HG03558 (cell line): ENCODE measurements around the gene LRRC14B.
"Not testable (repeated sequence)": the region's sequence is repeated elsewhere in the genome, so short reads cannot be mapped to it uniquely, and the experiment has no call there.

Source experiments
- ATAC-seq: cut with Tn5 transposase; IDR thresholded peaks from one replicate; pipeline ENCODE4 v1.9.1; 2021; ENCODE audit warnings: moderate number of reproducible peaks; ENCODE audit not compliant: unreplicated experiment; ENCODE audit errors: extremely low read depth

LRRC14B gene

DNA sequence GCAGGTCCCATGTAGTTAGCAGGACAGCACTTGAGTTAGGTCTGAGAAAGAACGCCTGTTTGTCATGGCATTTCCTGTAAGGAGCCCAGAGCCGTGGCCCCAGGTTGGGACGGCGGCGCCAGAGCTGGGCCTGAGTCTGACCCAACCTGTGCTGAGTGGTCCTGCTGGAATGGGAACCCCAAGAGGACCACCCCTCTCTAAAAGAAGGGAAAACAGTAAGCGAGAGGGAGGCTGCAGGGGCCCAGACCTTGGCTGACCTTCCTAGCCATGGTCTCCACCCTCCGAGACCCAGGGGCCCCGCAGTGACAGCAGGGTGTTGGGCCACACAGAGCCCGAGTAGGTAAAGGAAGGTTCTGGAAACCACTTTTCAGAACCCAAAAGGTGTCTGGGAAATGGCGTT lies 1.8 kb upstream of the LRRC14B start:
- ATAC-seq = no peak

DNA sequence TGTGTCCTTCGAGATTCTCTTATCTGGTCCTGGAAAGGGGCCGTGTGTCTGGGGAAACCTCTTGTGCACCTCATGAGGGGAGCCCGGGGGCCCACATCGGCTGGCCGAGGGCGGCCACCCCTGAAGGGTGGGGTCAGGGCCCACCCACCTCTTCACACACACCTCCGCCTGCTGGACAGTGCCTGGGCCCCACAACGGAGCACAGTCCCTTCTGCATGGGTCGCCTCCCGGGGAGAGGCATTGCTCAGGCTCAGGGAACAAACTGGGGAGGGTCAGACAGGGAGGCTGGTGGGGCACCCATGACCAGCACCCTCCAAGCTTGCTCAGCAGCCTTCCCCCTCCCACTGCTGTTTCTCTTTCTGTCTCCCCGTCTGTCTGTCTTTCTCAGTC lies 1.3 kb upstream of the LRRC14B start:
- ATAC-seq = no peak

DNA sequence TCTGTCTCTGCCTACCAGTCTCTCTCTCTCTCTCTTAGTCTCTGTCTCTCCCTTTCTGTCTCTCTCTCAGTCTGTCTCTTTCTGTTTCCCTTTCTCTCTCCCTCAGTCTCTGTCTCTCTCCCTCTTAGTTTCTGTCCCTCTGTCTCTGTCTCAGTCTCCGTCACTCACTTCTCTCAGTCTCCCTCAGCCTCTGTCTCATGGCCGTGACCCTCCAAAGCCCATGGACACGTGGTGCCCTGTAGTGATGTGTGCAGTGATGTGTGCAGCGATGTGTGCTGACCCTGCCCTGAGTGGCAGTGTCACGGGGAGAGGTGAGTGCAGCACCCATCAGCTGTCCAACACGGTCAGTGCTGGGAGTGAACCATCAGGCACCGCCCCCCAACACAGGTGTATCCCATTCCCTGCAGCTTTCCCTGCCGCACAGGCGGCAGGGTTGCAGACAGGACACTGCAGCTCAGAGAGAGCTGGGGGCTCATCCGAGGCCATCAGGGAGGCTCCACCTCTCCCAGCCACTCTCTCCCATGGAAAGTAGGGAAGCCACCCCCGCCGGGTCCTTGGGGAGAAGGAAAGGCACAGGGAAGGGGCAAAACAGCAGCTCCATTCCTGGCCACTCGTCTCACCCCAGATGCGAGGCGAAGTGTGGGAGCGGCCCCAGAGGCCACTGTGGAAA lies 794 bp upstream of the LRRC14B start:
- ATAC-seq = no peak

DNA sequence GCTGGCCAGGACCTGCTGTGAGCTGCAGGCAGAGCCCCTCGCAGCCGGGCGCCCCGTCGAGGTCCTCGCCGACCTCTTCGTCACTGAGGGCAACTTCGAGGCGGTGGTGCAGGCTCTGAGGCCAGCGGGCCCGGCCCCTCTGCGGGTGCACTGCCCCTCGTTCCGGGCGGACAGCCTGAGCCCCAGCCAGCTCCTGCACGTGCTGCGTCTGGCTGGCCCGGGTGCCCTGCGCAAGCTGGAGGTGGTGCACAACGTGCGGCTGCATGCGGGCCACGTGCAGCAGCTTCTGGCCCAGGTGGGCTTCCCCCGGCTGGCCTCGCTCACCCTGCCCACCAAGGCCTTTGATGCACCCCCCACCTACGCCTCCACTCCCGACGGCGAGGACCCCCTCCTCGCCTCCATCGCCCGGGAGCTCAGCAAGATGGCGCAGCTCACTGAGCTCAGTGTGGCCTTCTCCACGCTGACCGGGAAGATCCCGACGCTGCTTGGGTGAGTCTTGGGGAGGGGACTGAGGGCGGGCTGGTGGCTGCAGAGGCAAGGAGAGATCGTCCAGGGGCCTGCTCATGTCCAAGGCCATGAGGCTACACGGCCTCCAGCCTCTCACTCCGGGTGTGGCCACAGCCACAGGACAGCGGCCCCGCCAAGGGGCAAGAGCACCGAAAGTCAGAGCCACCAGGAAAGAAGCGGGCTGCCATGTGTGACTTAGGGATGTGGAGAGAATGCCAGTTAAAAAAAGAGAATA lies 825 bp downstream of the LRRC14B start:
- no peak for ATAC-seq

DNA sequence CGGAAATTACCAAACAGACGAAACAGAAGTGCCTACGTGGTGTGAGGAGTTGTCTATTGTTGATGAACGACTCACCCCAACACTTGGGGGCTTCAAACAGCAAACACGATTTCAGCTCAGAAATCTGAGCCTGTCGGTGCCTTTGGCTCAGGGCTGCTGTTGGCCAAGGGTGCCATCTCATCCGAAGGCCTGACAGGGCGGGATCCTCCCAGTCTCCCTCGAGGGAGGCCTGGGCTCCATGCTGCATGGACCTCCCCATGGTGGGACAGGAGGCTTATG lies 1.3 kb downstream of the LRRC14B start:
- ATAC-seq = no peak

DNA sequence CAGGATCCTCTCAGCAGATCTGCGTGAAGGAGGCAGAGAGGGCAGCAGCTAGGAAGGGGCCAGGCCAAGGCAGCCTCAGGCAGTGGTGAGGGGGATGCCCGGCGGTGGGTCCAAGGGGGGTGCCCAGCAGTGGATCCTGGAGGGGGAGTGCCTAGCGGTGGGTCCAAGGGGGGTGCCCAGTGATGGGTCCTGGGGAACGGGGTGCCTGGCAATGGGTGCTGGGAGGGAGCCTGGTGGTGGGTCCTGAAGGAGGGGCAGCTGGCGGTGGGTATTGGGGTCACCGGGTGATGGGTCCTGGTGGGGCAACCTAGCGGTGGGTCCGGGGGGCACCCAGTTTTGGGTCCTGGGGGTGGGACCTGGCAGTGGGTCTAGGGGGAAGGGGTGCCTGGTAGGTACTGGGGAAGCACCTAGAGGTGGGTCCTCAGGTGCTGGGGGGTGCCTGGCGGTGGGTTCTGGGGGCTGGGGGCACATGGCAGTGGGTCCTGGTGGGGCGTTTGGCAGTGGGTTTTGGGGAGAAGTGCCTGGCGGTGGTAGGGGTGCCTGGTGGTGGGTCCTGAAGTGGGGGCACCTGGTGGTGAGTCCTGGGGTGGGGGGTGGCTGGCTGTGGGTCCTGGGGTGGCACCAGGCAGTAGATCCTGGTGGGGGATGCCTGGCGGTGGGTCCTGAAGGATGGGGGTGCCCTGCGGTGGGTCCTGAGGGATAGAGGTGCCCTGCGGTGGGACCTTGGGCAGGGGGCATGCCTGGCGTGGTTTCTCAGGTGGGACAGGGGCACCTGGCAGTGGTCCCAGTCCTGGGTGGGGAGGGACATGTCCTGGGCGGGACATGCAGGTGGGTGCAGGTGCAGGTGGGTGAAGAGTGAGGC lies 1.9 kb downstream of the LRRC14B start:
- no peak for ATAC-seq

DNA sequence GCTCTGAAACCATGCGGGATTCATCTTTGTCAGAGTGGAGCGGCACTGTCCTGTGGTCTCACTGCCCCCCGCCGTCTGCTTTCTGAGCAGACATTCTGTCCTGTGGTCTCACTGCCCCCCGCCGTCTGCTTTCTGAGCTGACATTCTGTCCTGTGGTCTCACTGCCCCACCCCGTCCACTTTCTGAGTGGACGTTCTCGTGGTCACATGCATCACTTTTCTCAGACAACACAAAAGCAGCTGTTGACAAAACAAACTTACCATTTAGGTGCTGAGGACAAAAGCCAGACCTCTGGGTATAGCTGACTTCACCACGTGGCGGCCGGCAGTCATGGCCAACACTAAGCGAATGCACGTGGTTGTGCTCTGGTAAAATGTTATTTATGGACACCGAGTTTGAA lies 2.8 kb downstream of the LRRC14B start:
- ATAC-seq = no peak

DNA sequence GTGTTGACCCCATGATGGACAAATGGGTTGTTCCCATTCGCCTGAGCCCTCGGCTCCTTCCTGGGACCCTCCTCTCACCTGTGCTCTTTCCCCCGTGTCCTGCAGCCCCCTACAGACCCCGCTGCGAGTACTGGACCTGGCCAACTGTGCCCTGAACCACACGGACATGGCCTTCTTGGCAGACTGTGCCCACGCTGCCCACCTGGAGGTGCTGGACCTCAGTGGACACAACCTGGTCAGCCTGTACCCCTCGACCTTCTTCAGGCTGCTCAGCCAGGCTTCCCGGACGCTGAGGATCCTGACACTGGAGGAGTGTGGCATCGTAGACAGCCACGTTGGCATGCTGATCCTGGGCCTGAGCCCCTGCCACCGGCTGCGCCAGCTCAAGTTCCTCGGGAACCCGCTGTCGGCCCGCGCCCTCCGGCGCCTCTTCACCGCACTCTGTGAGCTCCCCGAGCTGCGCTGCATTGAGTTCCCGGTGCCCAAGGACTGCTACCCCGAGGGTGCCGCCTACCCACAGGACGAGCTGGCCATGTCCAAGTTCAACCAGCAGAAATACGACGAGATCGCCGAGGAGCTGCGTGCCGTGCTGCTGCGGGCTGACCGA lies 3.4 kb downstream of the LRRC14B start:
- no peak for ATAC-seq

DNA sequence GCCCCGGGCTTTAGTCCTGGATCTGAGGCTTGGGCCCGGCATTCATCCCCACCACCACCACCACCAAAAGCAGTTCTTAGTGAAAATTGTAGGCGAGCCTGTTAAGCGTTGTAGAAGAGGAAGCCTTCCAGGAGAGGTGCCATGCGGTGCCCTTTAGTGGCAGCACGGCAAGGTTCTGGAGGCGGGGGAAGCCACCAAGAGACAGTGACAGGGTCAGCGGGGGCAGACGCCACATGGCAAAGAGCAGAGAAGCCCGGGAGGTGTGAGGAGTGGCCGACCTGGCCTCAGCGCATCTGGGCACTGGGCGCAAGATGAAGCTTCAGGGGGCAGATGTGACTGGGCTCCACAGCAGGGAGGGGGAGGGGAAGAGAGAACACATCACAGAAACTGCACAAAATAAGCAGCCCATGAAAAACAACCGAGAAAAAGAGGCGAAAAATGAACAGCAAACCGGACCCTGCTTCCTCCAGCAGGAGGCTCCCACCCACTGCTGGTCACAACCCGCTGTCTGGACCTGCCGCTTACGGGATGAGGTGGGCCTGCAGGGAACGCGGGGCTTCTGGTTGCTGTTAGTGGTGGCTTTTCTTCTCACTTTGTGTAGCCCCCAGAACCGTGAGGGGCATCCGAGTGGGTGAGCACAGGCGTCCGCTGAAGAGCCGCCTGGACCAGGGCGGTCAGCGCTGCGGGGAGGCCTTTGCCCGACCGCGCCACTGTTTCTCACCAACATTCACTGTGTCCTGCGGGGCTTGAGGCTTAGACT lies 4.3 kb downstream of the LRRC14B start:
- no peak for ATAC-seq

DNA sequence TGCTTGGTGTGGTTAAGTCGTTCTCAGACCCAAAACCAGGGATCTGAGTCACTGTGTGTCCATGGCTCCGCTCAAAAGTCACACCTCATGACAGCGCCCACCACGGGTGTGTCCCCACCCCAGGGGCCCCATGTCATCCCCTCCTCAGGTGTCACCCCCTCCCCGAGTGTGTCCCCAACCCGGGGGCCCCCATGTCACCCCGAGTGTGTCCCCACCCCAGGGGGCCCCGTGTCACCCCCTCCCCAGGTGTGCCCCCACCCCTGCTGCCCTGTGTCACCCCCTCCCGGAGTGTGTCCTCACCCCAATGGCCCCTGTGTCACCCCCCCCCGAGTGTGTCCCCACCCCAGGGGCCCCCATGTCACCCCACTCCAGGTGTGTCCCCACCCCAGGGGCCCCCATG lies 5.1 kb downstream of the LRRC14B start:
- no peak for ATAC-seq

DNA sequence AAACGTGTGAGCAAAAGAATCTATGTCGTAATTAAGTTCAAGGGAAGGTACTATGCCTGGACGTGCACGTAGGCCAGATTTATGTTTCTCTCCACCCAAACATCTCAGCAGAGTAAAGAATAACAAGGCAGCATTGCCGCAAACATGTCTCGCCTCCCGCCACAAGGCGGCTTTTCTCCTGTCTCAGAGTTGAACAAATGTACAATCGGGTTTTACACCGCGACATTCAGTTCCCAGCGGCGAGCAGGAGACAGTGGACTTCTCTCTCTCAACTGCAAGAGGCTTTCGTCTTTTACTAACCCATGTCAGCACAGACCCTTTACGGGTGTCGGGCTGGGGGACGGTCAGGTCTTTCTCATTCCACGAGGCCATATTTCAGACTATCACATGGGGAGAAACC lies 5.7 kb downstream of the LRRC14B start:
- not testable (repeated sequence) for ATAC-seq

DNA sequence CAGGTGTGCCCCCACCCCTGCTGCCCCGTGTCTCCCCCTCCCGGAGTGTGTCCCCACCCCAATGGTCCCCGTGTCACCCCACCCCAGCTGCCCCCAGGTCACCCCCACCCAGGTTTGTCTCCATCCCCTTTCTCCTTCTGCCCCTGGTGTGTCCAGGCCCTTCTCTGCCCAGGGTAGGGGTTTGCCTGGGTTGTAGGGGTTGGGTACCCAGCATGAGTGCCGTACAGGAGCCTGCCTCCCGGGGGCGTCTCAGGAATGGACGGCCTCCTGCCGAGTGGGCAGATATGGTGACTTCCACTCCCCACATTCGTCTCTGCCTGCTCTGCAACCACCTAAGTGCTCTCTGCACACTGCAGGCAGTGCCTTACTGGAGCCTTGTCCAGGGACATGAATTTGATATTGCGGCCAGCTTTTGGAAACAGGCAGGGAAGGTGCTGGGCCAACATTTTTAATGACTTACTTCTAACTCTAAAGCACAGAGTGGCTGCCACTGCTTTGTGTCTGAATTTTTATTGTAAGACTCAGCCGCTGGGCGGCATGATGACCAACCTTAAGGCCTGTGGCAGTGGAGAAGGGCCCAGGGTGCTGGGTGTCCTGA lies 6.7 kb downstream of the LRRC14B start:
- no peak for ATAC-seq

DNA sequence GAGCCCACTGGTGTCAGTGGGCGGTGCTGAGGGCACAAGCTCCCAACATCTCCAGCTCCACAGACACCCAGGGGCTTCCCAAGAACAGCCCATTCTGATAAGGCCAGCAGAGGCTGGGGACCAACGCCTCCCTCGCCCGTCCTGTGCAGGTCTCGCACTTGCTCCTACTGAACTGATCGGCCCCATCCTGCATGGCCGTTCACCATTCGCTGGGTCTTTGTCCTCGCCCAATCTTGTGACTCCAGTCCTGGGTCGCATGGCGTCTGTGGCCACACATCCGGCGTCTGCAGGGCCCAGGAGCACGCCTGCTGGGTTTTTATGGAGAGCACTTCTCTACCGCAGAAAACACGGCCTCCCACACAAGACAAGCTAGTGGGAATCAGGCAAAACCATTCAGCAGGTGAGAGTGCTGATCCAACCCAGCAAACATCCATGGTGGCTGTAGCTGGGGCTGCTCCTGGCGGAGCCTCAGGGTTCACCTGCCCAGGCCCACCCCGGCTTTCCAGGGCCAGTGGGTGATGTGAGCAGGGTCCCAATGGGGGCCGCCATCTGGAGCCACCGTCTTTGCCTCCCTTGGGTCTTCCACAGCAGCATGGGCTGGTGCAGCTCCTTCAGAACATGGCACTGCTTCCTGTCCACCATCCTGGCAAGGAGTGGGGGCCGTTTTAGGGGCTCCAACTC lies 7.4 kb downstream of the LRRC14B start:
- ATAC-seq = no peak

DNA sequence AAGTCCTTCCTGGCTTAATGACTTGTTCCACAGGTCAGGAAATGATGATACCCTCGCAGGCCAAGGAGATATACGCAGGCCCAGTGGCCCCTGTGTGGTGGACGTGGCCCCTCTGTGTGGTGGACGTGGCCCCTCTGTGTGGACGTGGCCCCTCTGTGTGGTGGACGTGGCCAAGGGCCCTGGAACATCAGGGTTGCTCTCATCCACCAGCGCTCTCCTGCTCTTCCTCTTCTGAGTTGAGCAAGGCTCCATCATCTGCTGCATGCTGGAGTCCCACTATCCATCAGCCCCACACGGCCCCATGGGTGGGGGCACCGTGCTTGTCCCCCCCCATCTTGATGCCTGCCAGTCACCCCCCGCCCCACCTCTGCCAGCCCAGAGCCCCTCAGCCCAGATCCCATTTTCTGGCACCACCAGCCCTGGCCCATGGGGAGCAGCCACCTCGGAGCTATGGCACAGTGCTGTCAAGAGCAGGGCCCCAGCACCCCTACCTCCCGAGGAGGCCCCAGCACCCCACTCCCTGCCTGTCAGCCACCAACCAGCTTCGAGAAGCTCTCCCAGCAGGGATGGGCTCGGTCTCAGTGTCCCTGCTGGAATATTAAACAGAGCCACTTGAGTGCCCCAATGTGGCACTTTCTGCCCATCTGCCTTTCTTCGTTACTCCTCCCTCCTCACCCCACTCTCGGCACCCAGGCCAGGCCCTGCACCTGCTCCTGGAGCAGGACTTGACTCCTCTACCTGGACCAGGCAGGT lies 8.1 kb downstream of the LRRC14B start:
- ATAC-seq = no peak

DNA sequence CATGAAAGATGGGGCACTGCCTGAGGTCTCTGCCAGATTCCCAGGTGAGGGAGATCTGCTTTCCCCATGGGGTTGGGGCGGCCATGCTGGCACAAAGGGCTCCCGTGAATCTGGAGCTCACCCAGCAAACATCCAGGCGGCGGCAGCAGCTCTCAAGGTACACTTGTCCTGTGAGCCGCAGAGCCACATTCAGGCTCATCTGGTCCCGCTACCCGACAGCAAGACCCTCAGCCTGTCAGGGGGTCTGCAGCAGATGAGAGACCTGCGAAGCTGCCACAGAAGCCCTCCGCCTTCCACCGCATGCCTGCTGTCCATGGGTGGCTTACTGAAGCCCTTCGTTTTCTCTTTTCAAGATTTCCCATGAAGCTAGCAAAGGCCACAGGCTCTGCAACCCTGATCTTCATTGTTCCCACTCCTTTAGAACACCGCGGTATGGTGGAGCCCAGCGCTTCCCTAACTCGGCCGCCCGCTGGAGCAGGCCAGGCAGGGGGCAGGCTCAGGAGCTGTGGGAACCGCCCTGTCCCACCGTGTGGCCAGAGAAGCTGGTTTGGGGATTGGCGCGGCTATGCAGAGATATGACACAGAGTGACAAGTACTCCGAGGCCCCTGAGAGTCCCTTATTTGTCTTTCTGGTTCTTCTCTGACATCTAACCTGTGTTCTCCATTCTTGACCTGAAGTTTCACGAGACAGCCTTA lies 8.8 kb downstream of the LRRC14B start:
- no peak for ATAC-seq

DNA sequence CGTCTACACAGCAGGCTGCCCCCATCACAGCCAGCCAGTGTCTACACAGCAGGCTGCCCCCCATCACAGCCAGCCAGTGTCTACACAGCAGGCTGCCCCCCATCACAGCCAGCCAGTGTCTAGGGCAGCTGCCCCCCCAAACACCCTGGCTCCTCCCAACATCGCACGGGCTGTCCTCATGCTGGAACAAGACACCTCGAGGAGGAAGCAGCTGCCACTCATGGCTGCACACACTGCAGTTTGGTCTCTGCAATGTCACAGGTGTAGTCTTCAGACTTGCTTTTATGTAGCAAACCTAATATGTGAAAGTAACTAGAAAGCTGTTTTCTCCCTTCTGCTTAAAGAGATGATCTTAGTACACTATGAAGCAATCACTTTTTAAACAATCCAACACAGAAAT lies 9.7 kb downstream of the LRRC14B start:
- ATAC-seq = no peak

DNA sequence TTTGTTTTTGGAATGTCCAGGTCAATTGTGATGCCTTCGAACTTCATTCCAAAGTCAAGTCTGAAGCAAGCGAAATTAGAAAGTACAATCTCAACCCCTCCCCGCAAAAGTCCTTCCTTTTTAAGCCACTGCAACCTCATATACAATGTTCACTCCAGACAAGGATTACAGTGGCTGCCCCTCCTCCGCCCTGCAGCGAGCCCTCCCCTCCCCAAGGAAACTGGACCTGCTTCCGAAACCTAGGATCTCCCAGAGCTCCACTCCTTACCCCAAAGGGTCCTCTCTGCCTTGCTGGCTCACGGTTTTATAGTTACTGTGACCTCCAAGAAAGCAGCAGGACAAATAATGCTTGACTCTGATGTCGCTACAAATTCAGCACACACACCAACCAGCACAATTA lies 10.4 kb downstream of the LRRC14B start:
- no peak for ATAC-seq

DNA sequence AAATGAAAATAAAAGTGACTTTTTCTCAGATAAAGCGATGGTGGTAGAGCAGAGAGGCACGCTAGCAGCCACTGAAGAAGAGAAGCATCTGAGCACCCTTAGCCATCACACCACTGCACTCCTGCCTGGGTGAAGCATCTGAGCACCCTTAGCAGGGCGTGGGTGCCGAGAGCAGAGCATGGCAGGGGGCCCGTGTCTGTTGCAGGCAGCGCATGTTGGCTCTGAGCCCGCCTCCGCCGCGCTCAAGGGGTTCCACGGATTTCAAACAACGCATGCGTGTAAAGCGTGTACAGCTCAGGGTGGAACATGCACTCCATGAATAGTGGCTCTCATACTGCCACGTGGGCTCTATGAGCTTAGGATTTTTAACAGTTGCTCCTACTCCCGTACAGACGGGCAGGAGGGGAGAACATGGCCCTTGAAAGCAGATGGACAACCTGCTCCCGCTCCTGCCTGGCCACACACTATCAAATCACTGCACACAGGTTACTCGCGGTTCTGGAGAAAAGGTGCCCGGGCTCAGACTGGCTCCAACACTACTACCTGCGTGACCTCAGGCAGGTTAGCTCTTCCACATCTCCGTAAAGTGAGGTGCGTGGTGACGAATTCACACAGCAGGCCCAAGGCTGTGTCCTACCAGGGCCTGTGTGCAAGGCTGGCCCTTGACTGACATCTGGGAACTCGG lies 12.1 kb downstream of the LRRC14B start:
- no peak for ATAC-seq
